ENCODE data around the gene COX10.

- no peak for TF ChIP-seq CTCF (conservative IDR thresholded peaks at IDR 0.05 in 1 of 2, IDR thresholded peaks at IDR 0.05 in 1 of 2; ENCODE audit: extremely low read depth in 1 of 2, insufficient read depth in 1 of 2, low read depth in 1 of 2, low read length in 2 of 2)
- TF ChIP-seq EZH2 (IDR thresholded peaks at IDR 0.05; ENCODE audit: borderline replicate concordance, low read length) = no peak
Observed at GRCh38 chr17:14134456-14134855, 65.2 kb downstream of the COX10 start.
